Kidney epithelial cell (primary cell): ENCODE results near the gene CD28. TPM values are rescaled to one million over a fixed set of nuclear protein-coding genes. Genes with fewer than 3 reads are reported as not detected.

ENCODE experiments used
- DNase-seq: peaks from one replicate; pipeline ENCODE4 v3.0.0-alpha.2; 2010; ENCODE audit warnings: low read depth
- H3K27me3 ChIP-seq: 2 replicates; pipeline ENCODE4 v1.6.0; 2011; ENCODE audit warnings: low read length; ENCODE audit not compliant: control insufficient read depth, insufficient read depth
- H3K36me3 ChIP-seq: 2 replicates; pipeline ENCODE4 v1.5.1; 2011; ENCODE audit warnings: low read length; ENCODE audit not compliant: control insufficient read depth, insufficient read depth
- H3K4me3 ChIP-seq: 2 replicates; pipeline ENCODE4 v1.5.1; 2011; ENCODE audit warnings: low read depth, mild to moderate bottlenecking, control low read depth, low read length
- CTCF ChIP-seq: IDR thresholded peaks from 2 replicates; pipeline ENCODE4 v1.5.1; 2011; ENCODE audit warnings: mild to moderate bottlenecking, moderate library complexity, low read length, control low read depth, inconsistent platforms; ENCODE audit not compliant: insufficient read depth, poor library complexity, severe bottlenecking
- total RNA-seq: library from RNA; depleted of rRNA; stranded (reverse); fragments of >200 nt; gene quantifications from 2 replicates; pipeline ENCODE4 v1.2.3, GENCODE V29; 2015

Gene CD28
- total RNA-seq, 1 donor from 2014 or later, result not detected

DNA sequence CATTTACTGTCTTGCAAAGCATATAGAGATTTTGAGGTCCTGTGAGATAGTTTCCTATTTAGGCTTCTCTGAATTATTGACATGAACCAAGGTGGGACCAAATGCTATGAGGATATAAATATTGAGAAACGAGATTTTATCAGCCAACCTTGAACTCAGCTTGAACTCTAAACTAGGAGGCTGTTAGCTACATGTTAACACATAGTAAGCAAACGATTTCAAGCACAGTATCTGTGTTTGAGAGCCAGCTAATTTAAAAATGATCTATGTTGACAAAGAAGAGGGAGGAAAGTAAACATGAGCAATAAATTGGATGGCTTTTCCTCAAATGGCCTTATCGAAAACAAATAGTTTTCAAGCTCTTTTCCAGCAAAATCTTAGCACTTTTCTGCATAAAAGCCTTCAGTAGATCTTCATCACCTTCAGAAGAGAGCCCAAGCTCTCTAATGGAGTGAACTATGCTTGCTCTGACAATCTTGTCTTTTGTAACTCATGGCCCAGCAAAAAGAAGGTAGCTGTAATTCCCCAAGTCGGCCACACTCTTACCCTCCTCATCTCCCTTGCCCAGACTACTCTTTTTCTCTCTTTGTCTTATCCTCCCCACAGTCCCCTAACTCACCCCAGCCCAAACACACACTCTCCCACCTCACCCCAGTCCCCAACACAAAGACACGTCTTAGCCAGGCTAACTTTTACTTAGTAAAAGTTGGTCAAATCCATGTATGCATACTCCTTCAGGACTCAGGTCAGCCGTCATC is 14.7 kb downstream of the CD28 start:
- Histone ChIP-seq H3K27me3 (no peaks in the 10 kb centered on the region), H3K4me3 (no peak overlapping the region), H3K36me3 (no peaks in the 10 kb centered on the region)
- no peak for DNase-seq
- TF ChIP-seq CTCF, result no peak

DNA sequence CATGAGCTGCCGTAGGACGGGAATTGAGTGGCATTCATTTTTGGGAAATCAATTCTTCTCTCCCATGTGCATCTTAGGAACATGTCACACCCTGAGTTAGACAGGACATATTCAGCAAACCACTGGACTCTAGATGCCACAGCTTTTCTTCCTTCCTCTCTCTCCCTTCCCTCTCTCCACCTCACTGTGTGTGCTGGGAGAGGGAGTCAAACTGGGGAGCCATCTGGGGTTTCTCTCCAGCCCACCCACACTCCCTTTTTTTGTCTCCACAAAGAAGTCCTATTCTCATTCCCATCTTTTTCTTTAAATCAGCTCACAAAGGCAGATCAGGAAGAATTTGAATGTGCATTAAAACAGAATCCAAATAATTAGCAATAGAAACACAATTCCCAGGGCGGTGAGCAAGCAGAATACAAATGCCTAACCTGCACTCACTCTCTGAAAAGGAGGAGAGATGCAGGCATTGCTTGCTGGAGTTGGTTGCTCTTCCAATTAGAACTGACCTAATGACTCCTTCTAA is 15.4 kb downstream of the CD28 start:
- no peak for DNase-seq
- Histone ChIP-seq H3K27me3 (no peaks in the 10 kb centered on the region), H3K4me3 (no peak overlapping the region), H3K36me3 (no peaks in the 10 kb centered on the region)
- TF ChIP-seq CTCF, result no peak

- Histone ChIP-seq H3K27me3 (no peaks in the 10 kb centered on the region), H3K4me3 (no peak overlapping the region), H3K36me3 (no peaks in the 10 kb centered on the region)
- TF ChIP-seq CTCF, result no peak
- DNase-seq, result no peak
Measured at GRCh38 chr2:203722411-203722810, 16.0 kb downstream of the CD28 start.

DNA sequence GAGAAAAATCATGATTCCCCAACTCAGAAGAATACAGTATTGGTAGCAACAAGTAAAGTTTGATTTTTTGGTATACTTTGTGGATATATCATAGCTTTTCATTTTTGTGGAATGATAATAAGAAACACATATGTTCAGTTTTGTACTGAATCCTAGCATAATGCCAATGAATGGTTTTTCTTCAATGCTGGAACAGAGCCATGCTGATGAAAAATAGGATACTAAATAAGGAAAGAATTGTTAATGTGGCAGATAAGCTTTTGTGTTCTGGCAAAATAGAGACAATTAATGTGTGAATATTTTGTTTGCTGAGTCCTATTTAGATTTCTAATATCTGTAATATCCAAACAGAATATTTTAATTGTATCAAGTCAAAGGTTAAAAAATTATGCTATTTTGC is 21.9 kb downstream of the CD28 start:
- H3K4me3 ChIP-seq, result no peak overlapping the region
- H3K27me3 ChIP-seq, result no peaks in the 10 kb centered on the region
- TF ChIP-seq CTCF, result no peak
- no peak for DNase-seq
- H3K36me3 ChIP-seq, result no peaks in the 10 kb centered on the region

- Histone ChIP-seq H3K36me3 (no peaks in the 10 kb centered on the region), H3K27me3 (no peaks in the 10 kb centered on the region), H3K4me3 (no peak overlapping the region)
- no peak for TF ChIP-seq CTCF
- no peak for DNase-seq
Measured at GRCh38 chr2:203730076-203730729, 23.8 kb downstream of the CD28 start.
